Parathyroid adenoma (tissue), 2 donors: ENCODE measurements around the gene SNHG17.
"Not testable (repeated sequence)": the region's sequence is repeated elsewhere in the genome, so short reads cannot be mapped to it uniquely, and the experiment has no call there.

Source experiments
- H2AFZ ChIP-seq: fragments of 300-600 bp; sonication (generic); one replicate; pipeline ENCODE4 v1.7.0; 2017; ENCODE audit warnings: antibody characterized with exemption, mild to moderate bottlenecking
- H3K27ac ChIP-seq: fragments of 300-600 bp; sonication (generic); one replicate; pipeline ENCODE4 v1.7.0; 2017
- H3K27me3 ChIP-seq: fragments of 300-600 bp; sonication (generic); one replicate; pipeline ENCODE4 v1.7.0; 2017; ENCODE audit warnings: low read length; ENCODE audit not compliant: control insufficient read depth, insufficient read depth
- H3K36me3 ChIP-seq: fragments of 300-600 bp; sonication (generic); one replicate; pipeline ENCODE4 v1.7.0; 2017; ENCODE audit warnings: low read length; ENCODE audit not compliant: control insufficient read depth, insufficient read depth
- H3K4me1 ChIP-seq: fragments of 300-600 bp; sonication (generic); one replicate; pipeline ENCODE4 v1.7.0; 2017; ENCODE audit warnings: control low read depth
- H3K4me2 ChIP-seq: fragments of 300-600 bp; sonication (generic); one replicate; pipeline ENCODE4 v1.7.0; 2017; ENCODE audit warnings: low read length
- H3K4me3 ChIP-seq: fragments of 300-600 bp; sonication (generic); one replicate; pipeline ENCODE4 v1.7.0; 2017; ENCODE audit warnings: low read depth, low read length
- H3K79me2 ChIP-seq: fragments of 300-600 bp; sonication (generic); one replicate; pipeline ENCODE4 v1.7.0; 2017; ENCODE audit warnings: control low read depth
- H3K9ac ChIP-seq: fragments of 300-600 bp; sonication (generic); one replicate; pipeline ENCODE4 v1.7.0; 2017; ENCODE audit warnings: mild to moderate bottlenecking
- H3K9me3 ChIP-seq: fragments of 300-600 bp; sonication (generic); one replicate; pipeline ENCODE4 v1.7.0; 2017; ENCODE audit warnings: low read length; ENCODE audit not compliant: control insufficient read depth
- TF ChIP-seq, protein P1 (sequence below): fragments of 300-600 bp; sonication (generic); IDR thresholded peaks from one replicate; pipeline ENCODE4 v1.7.0; 2017; ENCODE audit warnings: antibody characterized with exemption, mild to moderate bottlenecking
- donor health status: primary hyperparathyroidism.

The SNHG17 gene

DNA sequence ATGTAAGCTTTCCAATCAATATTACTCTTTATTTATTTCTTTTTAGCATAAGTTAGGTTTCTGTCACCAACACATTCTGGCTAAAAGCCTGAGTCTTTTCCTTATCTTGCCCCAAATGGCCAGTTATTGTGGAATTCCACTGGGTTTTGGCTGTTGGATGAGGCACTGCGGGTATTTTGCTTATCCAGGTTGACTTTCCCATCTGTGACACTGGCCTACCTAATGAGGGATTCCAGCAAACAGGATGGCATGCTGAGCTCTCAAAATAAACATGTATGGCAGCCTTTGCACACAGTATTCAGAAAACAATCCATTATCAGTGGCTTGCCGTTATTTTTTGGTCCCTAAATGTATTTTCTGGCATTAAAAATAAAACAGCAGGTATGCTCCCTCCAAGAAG is 31.0 kb upstream of the SNHG17 start:
- Histone ChIP-seq H3K9me3 (no peaks in the 10 kb centered on the region), H3K79me2 (no peaks in the 10 kb centered on the region), H3K4me2 (no peak overlapping the region), H3K27me3 (no peaks in the 10 kb centered on the region), H3K4me3 (no peak overlapping the region), H2AFZ (no peak overlapping the region), H3K27ac (no peak overlapping the region), H3K36me3 (no peaks in the 10 kb centered on the region), H3K4me1 (no peaks in the 10 kb centered on the region), H3K9ac (no peak overlapping the region)
- TF ChIP-seq, protein P1, sequence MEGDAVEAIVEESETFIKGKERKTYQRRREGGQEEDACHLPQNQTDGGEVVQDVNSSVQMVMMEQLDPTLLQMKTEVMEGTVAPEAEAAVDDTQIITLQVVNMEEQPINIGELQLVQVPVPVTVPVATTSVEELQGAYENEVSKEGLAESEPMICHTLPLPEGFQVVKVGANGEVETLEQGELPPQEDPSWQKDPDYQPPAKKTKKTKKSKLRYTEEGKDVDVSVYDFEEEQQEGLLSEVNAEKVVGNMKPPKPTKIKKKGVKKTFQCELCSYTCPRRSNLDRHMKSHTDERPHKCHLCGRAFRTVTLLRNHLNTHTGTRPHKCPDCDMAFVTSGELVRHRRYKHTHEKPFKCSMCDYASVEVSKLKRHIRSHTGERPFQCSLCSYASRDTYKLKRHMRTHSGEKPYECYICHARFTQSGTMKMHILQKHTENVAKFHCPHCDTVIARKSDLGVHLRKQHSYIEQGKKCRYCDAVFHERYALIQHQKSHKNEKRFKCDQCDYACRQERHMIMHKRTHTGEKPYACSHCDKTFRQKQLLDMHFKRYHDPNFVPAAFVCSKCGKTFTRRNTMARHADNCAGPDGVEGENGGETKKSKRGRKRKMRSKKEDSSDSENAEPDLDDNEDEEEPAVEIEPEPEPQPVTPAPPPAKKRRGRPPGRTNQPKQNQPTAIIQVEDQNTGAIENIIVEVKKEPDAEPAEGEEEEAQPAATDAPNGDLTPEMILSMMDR, result no peak

DNA sequence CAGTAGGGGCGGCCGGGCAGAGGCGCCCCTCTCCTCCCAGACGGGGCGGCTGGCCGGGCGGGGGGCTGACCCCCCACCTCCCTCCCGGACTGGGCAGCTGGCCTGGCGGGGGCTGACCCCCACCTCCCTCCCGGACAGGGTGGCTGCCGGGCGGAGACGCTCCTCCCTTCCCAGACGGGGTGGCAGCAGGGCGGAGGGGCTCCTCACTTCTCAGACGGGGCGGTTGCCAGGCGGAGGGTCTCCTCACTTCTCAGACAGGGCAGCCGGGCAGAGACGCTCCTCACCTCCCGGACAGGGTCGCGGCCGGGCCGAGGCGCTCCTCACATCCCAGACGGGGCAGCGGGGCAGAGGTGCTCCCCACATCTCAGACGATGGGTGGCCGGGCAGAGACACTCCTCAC is 26.4 kb upstream of the SNHG17 start:
- H3K9me3 ChIP-seq, H3K36me3 ChIP-seq, H3K4me2 ChIP-seq, H3K9ac ChIP-seq, H3K79me2 ChIP-seq, H2AFZ ChIP-seq, H3K27ac ChIP-seq, H3K27me3 ChIP-seq, H3K4me1 ChIP-seq, H3K4me3 ChIP-seq: not testable (repeated sequence)

DNA sequence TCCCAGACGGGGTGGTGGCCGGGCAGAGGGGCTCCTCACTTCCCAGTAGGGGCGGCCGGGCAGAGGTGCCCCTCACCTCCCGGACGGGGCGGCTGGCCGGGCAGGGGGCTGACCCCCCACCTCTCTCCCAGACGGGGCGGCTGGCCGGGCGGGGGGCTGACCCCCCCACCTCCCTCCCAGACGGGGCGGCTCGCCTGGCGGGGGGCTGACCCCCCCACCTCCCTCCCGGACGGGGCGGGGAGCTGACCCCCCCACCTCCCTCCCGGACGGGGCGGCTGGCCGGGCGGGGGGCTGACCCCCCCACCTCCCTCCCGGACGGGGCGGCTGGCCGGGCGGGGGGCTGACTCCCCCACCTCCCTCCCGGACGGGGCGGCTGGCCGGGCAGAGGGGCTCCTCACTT is 26.0 kb upstream of the SNHG17 start:
- not testable (repeated sequence) for H3K4me2 ChIP-seq, H2AFZ ChIP-seq, H3K9ac ChIP-seq, H3K9me3 ChIP-seq, H3K4me1 ChIP-seq, H3K79me2 ChIP-seq, H3K27me3 ChIP-seq, H3K4me3 ChIP-seq, H3K36me3 ChIP-seq, H3K27ac ChIP-seq

DNA sequence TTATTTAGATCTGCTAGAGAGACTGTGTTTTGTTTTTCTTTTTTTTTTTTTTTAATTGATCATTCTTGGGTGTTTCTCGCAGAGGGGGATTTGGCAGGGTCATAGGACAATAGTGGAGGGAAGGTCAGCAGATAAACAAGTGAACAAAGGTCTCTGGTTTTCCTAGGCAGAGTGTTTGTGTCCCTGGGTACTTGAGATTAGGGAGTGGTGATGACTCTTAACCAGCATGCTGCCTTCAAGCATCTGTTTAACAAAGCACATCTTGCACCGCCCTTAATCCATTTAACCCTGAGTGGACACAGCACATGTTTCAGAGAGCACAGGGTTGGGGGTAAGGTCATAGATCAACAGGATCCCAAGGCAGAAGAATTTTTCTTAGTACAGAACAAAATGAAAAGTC is 25.5 kb upstream of the SNHG17 start:
- not testable (repeated sequence) for H3K9me3 ChIP-seq, H3K9ac ChIP-seq, H3K4me2 ChIP-seq, H3K27me3 ChIP-seq, H3K27ac ChIP-seq, H3K79me2 ChIP-seq, H3K4me3 ChIP-seq, H2AFZ ChIP-seq, H3K4me1 ChIP-seq, H3K36me3 ChIP-seq

DNA sequence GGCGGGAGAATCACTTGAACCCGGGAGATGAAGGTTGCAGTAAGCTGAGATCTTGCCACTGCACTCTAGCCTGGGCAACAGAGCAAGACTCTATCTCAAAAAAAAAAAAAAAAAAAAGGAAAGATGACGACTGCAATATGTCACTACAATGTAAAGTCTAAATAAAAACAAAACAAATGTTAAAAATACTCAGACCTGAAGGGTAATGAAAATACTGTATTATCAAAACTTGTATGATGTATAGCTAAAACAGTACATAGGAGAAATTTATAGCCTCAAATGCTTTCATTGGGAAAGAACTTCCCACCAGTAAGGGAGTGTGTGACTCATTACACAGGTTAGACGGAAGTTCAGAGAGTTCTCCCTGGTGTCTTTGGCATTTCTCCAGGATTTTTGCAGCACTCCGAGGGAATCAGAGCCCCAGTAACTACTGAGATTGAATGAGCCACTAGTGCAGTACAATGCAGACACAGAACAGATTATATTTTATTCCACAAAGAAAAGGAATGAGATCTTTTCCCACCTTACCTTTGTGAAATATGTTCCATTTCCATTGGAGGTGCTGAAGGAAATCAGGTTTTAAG is 25.0 kb upstream of the SNHG17 start:
- Histone ChIP-seq H3K36me3 (no peaks in the 10 kb centered on the region), H3K4me3 (no peak overlapping the region), H3K27ac (no peak overlapping the region), H3K27me3 (no peaks in the 10 kb centered on the region), H3K4me1 (no peaks in the 10 kb centered on the region), H3K4me2 (no peak overlapping the region), H3K9ac (no peak overlapping the region), H3K79me2 (no peaks in the 10 kb centered on the region), H3K9me3 (no peaks in the 10 kb centered on the region), H2AFZ (no peak overlapping the region)
- TF ChIP-seq, protein P1, result no peak

DNA sequence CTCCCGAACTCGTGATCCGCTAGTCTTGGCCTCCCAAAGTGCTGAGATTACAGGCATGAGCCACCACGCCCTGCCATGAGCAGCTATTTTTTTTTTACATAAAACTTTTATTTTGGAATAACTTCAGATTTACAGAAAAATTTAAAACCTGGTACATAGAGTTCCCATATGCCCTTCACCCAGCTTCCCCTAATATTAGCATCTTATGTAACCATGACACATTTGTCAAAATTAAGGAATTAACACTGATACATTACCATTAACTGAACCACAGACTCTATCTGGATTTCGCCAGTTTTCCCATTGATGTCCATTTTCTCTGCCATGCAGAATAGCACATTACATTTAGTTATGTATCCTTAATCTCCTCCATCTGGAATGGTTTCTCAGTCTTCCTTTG is 23.2 kb upstream of the SNHG17 start:
- H3K36me3 ChIP-seq, result no peaks in the 10 kb centered on the region
- no peak overlapping the region for H3K27ac ChIP-seq
- H3K9ac ChIP-seq, result no peak overlapping the region
- no peak overlapping the region for H3K4me3 ChIP-seq
- no peaks in the 10 kb centered on the region for H3K4me1 ChIP-seq
- H3K9me3 ChIP-seq, result no peaks in the 10 kb centered on the region
- H2AFZ ChIP-seq, result no peak overlapping the region
- TF ChIP-seq, protein P1, result no peak
- H3K79me2 ChIP-seq, result no peaks in the 10 kb centered on the region
- no peaks in the 10 kb centered on the region for H3K27me3 ChIP-seq
- H3K4me2 ChIP-seq, result no peak overlapping the region
